ENCODE data around the gene TNKS1BP1. TPM values are rescaled to one million over a fixed set of nuclear protein-coding genes. Genes with fewer than 3 reads are reported as not detected.

TNKS1BP1 gene
- total RNA-seq, 1 experiment from 2014 or later = 94.6 TPM

DNA sequence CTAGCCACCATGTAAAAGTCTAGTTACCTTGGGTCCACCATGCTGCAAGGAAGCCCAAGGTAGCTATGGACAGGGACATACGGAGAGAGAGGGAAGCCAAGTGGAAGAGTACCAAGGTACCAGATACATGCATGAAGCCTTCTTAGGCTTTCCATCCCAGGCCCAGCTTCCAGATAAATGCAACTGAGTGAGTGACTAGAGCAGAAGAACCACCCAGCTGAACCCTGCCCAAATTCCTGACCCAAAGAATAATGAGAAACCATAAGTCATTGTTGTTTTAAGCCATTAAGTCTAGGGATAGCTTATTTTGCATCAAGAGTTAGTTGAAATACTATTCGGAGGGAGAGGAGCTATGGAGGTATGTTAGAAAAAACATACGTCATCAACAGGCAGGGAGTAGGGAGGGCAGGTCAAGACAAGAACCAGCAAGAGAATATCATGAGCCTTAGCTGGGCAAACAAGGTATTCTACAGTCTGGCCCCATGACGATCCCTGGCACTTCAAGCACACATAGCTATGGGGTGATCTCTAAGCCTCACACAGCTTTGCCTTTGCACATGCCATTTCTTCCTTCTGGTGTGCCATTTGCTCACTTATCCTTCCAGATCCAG, 51.2 kb downstream of the TNKS1BP1 start:
- CTCF ChIA-PET = no interaction called here
- peaks cover 4% of the 10 kb centered on the region; the same call in 1 of the 2 replicates for H3K4me1 ChIP-seq (ENCODE audit: control insufficient read depth, insufficient read depth, low read length)
- H3K4me3 ChIP-seq (ENCODE audit: low read depth in 2 of 2, low read length in 2 of 2) = no peak overlapping the region
- no peak for ATAC-seq
- BruUV-seq (replicated peaks) = no TSS peak
- DNase-seq (ENCODE audit: low read depth, low spot score) = no peak
- H3K27ac ChIP-seq (ENCODE audit: low read length) = no peak overlapping the region
- intact Hi-C loops (cut with micrococcal nuclease; ENCODE audit: unreplicated experiment) = no loop called here
- 0 out of 2 replicates have a peak, but pooled peaks cover 3% of the 10 kb centered on the region for H3K9me3 ChIP-seq (ENCODE audit: control insufficient read depth, insufficient read depth, low read depth, low read length)
- in situ Hi-C loops (cut with HindIII; ENCODE audit: low pct_unique_long_range_greater_than_20kb, low sequenced_read_pairs) = no loop called here
- H3K36me3 ChIP-seq (ENCODE audit: control insufficient read depth, insufficient read depth, low read length) = no peaks in the 10 kb centered on the region
- POLR2A ChIA-PET = no interaction called here
- TF ChIP-seq POLR2AphosphoS5 (IDR thresholded peaks at IDR 0.05; ENCODE audit: low read depth, low read length) (no peak), SIN3A (IDR thresholded peaks at IDR 0.05; ENCODE audit: borderline replicate concordance, insufficient read depth, low read depth, low read length) (no peak), TCF7L2 (IDR thresholded peaks at IDR 0.05; ENCODE audit: low read depth, low read length) (no peak)
- TF ChIP-seq, protein P1, sequence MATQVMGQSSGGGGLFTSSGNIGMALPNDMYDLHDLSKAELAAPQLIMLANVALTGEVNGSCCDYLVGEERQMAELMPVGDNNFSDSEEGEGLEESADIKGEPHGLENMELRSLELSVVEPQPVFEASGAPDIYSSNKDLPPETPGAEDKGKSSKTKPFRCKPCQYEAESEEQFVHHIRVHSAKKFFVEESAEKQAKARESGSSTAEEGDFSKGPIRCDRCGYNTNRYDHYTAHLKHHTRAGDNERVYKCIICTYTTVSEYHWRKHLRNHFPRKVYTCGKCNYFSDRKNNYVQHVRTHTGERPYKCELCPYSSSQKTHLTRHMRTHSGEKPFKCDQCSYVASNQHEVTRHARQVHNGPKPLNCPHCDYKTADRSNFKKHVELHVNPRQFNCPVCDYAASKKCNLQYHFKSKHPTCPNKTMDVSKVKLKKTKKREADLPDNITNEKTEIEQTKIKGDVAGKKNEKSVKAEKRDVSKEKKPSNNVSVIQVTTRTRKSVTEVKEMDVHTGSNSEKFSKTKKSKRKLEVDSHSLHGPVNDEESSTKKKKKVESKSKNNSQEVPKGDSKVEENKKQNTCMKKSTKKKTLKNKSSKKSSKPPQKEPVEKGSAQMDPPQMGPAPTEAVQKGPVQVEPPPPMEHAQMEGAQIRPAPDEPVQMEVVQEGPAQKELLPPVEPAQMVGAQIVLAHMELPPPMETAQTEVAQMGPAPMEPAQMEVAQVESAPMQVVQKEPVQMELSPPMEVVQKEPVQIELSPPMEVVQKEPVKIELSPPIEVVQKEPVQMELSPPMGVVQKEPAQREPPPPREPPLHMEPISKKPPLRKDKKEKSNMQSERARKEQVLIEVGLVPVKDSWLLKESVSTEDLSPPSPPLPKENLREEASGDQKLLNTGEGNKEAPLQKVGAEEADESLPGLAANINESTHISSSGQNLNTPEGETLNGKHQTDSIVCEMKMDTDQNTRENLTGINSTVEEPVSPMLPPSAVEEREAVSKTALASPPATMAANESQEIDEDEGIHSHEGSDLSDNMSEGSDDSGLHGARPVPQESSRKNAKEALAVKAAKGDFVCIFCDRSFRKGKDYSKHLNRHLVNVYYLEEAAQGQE (IDR thresholded peaks at IDR 0.05; ENCODE audit: insufficient read depth in 1 of 2, low read depth in 2 of 2, low read length in 1 of 2) = no peak
- TF ChIP-seq, protein P2, sequence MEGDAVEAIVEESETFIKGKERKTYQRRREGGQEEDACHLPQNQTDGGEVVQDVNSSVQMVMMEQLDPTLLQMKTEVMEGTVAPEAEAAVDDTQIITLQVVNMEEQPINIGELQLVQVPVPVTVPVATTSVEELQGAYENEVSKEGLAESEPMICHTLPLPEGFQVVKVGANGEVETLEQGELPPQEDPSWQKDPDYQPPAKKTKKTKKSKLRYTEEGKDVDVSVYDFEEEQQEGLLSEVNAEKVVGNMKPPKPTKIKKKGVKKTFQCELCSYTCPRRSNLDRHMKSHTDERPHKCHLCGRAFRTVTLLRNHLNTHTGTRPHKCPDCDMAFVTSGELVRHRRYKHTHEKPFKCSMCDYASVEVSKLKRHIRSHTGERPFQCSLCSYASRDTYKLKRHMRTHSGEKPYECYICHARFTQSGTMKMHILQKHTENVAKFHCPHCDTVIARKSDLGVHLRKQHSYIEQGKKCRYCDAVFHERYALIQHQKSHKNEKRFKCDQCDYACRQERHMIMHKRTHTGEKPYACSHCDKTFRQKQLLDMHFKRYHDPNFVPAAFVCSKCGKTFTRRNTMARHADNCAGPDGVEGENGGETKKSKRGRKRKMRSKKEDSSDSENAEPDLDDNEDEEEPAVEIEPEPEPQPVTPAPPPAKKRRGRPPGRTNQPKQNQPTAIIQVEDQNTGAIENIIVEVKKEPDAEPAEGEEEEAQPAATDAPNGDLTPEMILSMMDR (IDR thresholded peaks at IDR 0.05) = no peak
- H3K27me3 ChIP-seq (ENCODE audit: control insufficient read depth, insufficient read depth, low read length) = no peaks in the 10 kb centered on the region

DNA sequence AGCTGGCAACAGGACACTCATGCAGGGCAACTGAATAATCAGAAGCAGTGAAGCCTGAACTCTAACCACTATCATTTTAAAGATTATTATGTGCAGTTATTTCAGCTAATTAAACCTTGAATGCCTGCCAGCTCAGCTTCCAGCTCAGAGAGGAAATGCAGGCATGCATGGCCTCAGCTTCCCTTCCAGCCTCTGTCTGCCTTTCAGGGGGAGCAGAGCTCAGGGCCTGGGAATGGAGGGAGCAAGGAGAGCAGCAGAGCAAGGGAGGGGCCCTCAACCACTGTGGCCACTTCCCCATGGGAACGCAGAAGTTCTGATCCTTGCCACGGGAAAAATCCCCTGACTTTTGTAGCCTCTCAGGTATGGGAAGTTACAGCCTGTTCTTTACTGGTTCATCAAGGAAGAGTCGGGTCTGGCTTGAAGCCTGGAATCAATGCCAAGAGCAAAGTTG, 55.2 kb downstream of the TNKS1BP1 start:
- H3K27ac ChIP-seq (ENCODE audit: low read length) = no peak overlapping the region
- DNase-seq (ENCODE audit: low read depth, low spot score) (no peak), ATAC-seq (no peak; the same call in 1 of the 2 replicates)
- in situ Hi-C loops (cut with HindIII; ENCODE audit: low pct_unique_long_range_greater_than_20kb, low sequenced_read_pairs) (no loop called here), intact Hi-C loops (cut with micrococcal nuclease; ENCODE audit: unreplicated experiment) (no loop called here)
- BruUV-seq (replicated peaks) = no TSS peak
- no peaks in the 10 kb centered on the region for H3K36me3 ChIP-seq (ENCODE audit: control insufficient read depth, insufficient read depth, low read length)
- ChIA-PET POLR2A (no interaction called here), CTCF (no interaction called here)
- no peak overlapping the region for H3K4me3 ChIP-seq (ENCODE audit: low read depth in 2 of 2, low read length in 2 of 2)
- H3K4me1 ChIP-seq (ENCODE audit: control insufficient read depth, insufficient read depth, low read length) = no peaks in the 10 kb centered on the region
- H3K9me3 ChIP-seq (ENCODE audit: control insufficient read depth, insufficient read depth, low read depth, low read length) = 0 out of 2 replicates have a peak, but pooled peaks cover 3% of the 10 kb centered on the region
- no peaks in the 10 kb centered on the region for H3K27me3 ChIP-seq (ENCODE audit: control insufficient read depth, insufficient read depth, low read length)
- no peak for TF ChIP-seq POLR2AphosphoS5 (IDR thresholded peaks at IDR 0.05; ENCODE audit: low read depth, low read length)
- TF ChIP-seq, protein P1 (IDR thresholded peaks at IDR 0.05; ENCODE audit: insufficient read depth in 1 of 2, low read depth in 2 of 2, low read length in 1 of 2) = no peak
- no peak for TF ChIP-seq TCF7L2 (IDR thresholded peaks at IDR 0.05; ENCODE audit: low read depth, low read length)
- TF ChIP-seq, protein P2 (IDR thresholded peaks at IDR 0.05) = no peak
- no peak for TF ChIP-seq SIN3A (IDR thresholded peaks at IDR 0.05; ENCODE audit: borderline replicate concordance, insufficient read depth, low read depth, low read length)
